ENCODE data around the gene ESPN. TPM values are rescaled to one million over a fixed set of nuclear protein-coding genes. Genes with fewer than 3 reads are reported as not detected.

The ESPN gene
- total RNA-seq, 1 donor from 2014 or later = 0.32 TPM

DNA sequence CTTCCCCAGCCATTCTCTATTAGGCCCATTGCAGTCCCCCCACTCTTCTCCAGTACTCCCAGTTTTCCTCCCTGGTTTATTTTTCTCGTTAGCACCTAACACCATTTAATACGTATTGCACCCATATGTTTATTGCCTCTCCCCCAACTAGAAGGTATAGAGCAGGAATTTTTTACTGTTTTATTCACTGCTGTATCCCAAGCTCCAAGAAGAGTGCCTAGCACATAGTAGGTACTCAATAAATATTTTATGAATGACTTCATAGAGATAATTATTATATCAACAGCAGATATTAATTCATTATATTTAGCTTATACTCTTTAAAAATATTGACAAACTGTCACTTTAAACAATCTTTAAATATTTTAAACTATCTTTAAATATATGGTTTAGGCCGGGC, 25.3 kb upstream of the ESPN start:
- no peak for DNase-seq (ENCODE audit: low spot score)

DNA sequence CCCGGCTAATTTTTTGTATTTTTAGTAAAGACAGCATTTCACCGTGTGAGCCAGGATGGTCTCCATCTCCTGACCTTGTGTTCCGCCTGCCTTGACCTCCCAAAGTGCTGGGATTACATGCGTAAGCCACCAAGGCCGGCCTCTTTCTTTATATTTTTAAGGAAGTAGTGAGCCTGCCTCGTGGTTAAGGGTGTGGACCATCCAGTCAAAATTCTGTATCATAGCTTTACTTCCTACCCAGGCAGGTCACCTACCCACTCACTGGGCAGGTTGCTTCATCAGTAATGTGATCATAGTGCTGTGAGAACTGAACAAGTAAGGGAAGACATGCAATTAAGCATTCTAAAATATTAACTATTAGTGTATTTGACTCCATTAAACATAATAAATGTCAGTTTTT, 22.9 kb upstream of the ESPN start:
- DNase-seq (ENCODE audit: low spot score) = no peak
- intact Hi-C loops (cut with DNase I) = loop anchor here (5.0 to 10.0 kb wide), 2 partner anchors 54 to 347 kb away; no protein-coding TSS in a partner anchor

More for the DNA sequence above, 25.3 kb upstream of the ESPN start:
- intact Hi-C loops (cut with DNase I) = no loop called here

- intact Hi-C loops (cut with DNase I) = loop anchor here (10.0 kb wide), 1 partner anchor 353 kb away; no protein-coding TSS in a partner anchor
- no peak for DNase-seq (ENCODE audit: low spot score)
These were observed 16.6 kb upstream of the ESPN start for GRCh38 chr1:6408023-6408422.

- intact Hi-C loops (cut with DNase I) = loop anchor here (10.0 kb wide), 1 partner anchor 354 kb away; no protein-coding TSS in a partner anchor
- no peak for DNase-seq (ENCODE audit: low spot score)
These were observed 15.5 kb upstream of the ESPN start for GRCh38 chr1:6409053-6409452.

DNA sequence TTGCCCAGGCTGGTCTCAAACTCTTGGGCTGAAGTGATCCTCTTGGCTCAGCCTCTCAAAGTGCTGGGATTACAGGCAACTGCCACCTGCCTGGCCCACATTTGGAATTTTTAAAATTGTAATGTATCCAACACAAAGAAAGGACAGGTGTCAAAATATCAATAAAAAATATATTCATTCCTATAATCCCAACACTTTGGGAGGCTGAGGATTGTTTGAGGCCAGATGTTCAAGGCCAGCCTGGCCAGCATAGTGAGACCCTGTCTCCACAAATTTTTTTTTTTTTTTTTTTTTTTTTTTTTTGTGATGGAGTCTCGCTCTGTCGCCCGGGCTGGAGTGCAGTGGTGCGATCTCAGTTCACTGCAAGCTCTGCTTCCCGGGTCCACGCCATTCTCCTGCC, 14.8 kb upstream of the ESPN start:
- no peak for DNase-seq (ENCODE audit: low spot score)
- intact Hi-C loops (cut with DNase I) = loop anchor here (10.0 kb wide), 1 partner anchor 355 kb away; no protein-coding TSS in a partner anchor

DNA sequence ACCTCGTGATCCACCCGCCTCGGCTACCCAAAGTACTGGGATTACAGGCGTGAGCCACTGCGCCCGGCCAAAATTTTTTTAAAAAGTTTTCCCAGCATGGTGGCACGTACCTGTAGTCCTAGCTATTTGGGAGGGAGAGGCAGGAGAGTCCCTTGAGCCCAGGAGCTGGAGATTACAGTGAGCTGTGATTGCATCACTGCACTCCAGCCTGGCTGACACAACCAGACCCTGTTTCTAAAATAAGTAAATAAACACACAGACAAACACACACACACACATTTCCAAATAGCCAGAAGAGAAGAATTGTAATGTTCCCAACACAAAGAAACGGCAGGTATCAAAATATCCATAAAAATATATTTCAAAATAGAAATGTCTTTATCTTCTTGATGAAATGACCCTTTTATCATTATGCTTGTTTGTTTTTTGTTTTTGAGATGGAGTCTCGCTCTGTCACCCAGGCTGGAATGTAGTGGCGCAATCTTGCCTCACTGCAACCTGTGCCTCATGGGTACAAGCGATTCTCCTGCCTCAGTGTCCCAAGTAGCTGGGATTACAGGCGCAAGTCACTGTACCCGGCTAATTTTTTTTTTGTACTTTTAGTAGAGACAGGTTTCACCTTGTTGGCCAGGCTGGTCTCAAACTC, 14.2 kb upstream of the ESPN start:
- DNase-seq (ENCODE audit: low spot score) = no peak
- intact Hi-C loops (cut with DNase I) = no loop called here

DNA sequence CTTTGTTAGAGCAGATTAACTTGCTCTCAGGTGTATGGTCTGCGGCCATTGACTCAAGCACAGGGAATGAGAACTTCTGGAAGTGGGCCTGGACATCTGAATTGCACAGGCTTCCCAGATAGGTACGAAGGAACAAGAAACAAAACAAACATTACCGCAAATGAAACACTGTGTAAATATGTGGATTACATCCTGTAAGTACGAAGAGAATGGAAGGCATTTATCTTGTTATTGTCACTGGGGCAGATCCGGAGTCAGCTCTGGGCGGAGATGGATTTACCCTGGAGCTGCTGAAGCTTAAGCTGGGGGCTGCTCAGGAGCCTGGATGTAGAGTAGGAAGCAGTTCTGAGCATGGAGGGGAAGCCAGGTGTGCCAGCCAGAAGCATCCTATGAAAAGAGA, 11.7 kb upstream of the ESPN start:
- intact Hi-C loops (cut with DNase I) = no loop called here
- no peak for DNase-seq (ENCODE audit: low spot score)

DNA sequence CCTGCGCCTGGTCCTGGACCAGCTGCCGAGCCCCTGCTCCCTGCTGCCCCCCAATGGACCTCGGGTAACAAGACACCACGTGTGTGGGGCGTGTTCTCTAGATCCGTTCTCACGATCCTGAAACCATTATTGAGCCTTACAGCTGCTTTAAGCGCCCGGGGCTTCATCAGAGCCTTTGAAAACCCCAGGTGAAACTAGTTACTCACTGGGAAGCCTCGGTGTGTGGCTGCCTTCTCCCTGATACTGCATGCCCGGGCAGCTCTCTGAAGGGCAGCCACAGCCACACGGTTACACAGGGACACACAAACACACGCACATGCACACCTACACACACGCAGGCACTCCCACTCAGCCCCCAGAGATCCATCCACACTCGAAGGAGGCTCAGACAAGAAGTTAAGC, 10.1 kb upstream of the ESPN start:
- intact Hi-C loops (cut with DNase I) = no loop called here
- no peak for DNase-seq (ENCODE audit: low spot score)

DNA sequence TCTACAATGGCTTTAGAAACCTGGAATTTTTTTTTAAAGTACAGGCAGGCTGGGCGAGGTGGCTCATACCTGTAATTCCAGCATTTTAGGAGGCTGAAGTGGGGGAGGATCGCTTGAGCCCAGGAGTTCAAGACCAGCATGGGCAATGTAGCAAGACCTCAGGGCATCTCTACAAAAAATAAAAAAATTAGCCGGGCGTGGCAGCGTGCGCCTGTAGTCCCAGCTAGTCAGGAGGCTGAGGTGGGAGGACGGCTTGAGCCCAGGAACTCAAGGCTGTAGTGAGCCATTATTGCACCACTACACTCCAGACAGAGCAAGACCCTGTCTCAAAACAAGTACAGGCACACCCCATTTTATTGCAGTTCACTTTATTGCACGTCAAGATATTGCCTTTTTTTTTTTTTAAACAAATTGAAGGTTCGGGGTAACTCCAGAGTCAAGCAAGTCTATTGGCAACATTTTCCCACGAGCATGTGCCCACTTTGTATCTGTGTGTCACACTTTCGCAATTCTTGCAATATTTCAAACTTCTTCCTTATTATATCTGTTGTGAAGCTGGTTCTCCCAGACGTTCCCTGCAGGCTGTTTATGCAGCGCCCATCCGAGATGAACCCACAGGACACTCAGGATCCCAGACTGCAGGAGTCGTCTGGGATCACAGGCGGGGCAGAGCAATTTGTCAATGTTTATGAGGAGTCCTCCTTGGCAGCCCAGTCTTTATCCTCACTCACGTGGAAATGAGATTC, 9.5 kb upstream of the ESPN start:
- DNase-seq (ENCODE audit: low spot score) = no peak
- intact Hi-C loops (cut with DNase I) = no loop called here

DNA sequence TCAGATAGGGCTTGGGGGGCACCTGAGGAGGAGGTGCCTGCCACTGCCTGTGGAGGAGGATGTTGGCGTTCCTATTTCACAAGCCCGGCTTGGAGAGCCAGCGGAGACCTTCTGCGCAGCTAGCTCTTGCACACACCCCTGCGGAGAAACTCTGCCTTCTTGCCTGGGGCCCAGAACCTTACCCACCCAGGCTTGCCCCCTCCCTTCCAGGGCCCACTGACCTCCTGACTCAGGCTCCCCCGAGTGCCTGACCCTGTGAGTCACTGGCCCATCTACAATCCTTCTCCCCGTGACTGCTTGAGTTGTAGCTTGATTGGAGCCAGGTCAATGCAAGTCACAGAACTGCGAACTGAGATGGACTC, 8.3 kb upstream of the ESPN start:
- intact Hi-C loops (cut with DNase I) = no loop called here
- DNase-seq (ENCODE audit: low spot score) = no peak

- DNase-seq (ENCODE audit: low spot score) = no peak
- intact Hi-C loops (cut with DNase I) = no loop called here
These were observed 7.7 kb upstream of the ESPN start for GRCh38 chr1:6416906-6417305.

DNA sequence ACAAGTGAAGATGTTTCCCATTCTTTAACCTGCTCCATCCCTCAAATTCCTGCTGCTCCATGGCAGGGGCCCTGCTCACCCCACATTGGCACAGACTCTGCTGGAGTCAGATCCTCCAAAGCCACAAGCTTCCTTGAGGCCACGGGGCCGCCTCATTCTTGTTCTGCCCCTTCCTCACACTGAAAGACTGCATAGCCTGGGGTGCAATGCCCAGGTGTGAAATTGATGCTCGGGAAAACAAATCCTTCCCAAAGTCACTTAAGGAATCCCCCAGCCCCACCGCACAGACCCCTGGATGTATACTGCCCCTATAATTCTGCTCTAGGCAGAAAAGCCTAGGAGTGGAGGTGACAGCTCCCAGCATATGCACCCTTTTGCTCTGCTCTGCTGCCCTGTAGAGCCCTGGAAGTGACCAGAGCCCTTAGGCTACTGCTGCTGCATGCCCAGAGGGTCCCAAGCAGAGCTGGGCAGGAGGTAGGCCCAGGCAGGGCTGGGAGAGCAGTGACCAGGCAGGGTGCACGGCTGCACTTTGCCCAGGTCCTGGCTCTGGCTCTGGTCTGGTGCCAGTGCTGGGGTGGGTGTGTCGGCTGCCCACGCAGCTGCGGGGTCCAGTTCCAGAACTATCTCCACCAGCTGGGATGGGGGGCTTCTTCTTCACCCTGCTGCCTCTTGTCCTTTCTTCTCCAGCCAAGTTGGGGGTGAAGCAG, 6.5 kb upstream of the ESPN start:
- DNase-seq (ENCODE audit: low spot score) = no peak
- intact Hi-C loops (cut with DNase I) = no loop called here

- intact Hi-C loops (cut with DNase I) = no loop called here
- no peak for DNase-seq (ENCODE audit: low spot score)
These were observed 5.7 kb upstream of the ESPN start for GRCh38 chr1:6418668-6419396.

DNA sequence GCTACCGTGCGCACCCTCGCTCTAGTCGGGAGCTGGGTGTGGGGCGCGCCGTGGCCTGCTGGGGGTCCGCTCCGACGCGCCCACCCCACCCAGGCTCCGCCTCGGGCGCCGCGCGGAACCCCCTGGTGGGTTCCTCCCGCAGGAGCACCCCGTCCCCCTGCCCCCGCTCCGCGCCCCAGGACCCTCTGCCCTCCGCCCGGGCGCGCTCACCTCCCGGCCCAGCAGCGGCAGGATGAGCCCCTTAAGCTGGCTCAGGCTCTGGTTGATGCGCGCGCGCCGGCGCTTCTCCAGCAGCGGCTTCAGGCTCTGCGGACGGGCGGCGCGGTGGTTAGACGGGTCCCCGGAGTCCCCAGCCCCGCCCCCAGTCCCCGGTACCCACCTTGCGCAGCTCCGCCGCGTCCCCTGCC, 5.2 kb upstream of the ESPN start:
- intact Hi-C loops (cut with DNase I) = no loop called here
- no peak for DNase-seq (ENCODE audit: low spot score)

DNA sequence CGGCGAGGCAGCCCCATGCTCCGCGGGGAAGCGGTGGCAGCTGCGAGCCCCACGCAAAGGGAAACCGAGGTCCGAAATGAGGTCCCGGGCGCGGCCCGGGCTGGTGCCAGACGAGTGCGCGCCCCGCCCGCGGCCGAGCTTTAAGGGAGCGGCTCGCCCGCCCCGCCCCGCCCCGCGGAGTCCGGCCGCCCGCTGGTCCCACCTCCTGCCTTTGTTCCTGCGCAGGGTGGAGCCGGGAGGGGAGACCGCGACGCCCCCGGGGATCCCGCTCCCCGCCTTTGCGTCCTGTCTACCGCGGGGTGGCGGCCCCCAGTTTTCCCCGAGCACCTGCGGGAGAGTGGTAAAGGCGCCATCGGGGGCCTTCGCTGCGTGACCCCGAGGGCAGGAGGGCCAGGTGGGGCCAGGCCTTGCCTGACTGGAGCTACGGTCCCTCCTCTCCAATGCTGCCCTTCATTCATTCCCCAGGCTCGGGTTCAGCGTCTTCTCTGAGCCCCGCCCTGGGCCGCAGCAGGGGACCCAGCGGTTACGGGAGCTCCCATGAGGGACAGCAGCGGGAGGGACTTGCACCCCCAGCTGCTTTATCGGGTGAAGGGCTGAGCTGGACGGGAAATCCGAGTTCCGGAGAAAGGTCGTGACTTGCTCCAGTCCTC, 4.6 kb upstream of the ESPN start, which contains the start of gene HES2:
Gene HES2, minus strand, starts transcription at position 116 of the 650 bp plus-strand sequence. Its CDS starts 99 bp downstream, at position 17.
- no peak for DNase-seq (ENCODE audit: low spot score)
- intact Hi-C loops (cut with DNase I) = no loop called here

DNA sequence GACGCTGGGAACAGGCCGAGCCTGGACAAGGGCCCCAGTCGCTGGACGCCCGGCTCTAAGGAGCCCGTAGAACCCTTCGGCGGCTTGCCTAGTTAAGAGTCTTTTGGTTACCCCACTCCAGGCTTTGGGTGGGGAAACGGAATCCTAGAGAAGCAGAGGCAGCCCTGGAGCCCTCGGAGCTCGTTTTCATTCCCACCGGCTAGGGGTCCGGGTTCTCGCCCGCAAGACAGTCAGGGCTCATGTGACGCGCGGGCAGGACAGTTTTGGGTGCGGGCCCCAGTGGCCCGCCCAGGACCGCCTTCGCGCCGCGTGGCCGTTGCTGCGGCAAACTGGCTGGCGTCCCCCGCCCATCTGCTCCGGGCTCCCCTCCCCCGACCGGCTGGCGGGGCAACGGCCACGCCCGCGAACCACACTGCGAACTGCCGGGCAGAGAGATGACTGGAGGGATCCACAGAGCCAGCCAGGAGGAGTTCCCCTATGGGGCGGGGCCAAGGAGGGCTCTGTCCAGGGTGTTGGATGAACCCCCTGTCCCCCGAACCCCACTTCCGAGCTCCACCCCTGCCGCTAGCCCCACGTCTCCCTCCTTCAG, 4.0 kb upstream of the ESPN start:
- intact Hi-C loops (cut with DNase I) = no loop called here
- no peak for DNase-seq (ENCODE audit: low spot score)

DNA sequence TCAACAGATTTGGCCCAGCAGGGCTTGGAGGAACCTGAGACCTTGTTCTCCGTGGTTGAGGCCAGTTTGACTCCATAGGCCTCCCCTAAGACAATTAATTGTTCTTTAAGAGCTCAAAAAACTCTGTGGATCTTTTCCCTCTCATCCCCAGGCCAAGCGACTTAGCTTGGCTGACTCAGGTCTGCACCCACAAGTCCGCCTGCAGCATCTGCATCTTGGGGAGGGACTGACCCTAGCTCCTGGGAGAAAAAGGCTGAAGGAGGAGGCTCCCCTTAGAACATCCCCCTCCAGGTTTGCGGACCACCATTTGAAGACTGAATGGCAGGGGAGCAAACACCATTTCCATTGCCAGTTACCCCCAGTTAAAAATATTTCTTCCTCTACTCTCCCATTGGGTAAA, 3.3 kb upstream of the ESPN start:
- intact Hi-C loops (cut with DNase I) = no loop called here
- no peak for DNase-seq (ENCODE audit: low spot score)

- intact Hi-C loops (cut with DNase I) = no loop called here
- DNase-seq (ENCODE audit: low spot score) = no peak
These were observed 1.1 kb upstream of the ESPN start for GRCh38 chr1:6423321-6423999.
